GM21390 (cell line): Measurements from ENCODE around the gene ATP9B.

ENCODE experiments used
- ATAC-seq: cut with Tn5 transposase; IDR thresholded peaks from one replicate; pipeline ENCODE4 v1.9.1; 2021; ENCODE audit not compliant: unreplicated experiment

ATP9B gene

GRCh38 chr18:79393635-79394533 lies 324.7 kb downstream of the ATP9B start:
- ATAC-seq: no peak

- no peak for ATAC-seq
Observed at GRCh38 chr18:79394534-79395307, 325.5 kb downstream of the ATP9B start.

GRCh38 chr18:79395308-79395640 lies 326.1 kb downstream of the ATP9B start:
- ATAC-seq: no peak

GRCh38 chr18:79395761-79396404 lies 326.7 kb downstream of the ATP9B start, which contains the start of gene NFATC1:
NFATC1 (plus strand) TSS chr18:79395930; CDS start chr18:79396225, 295 bp downstream.
- ATAC-seq: no peak

- ATAC-seq: no peak
Observed at GRCh38 chr18:79396431-79397246, 327.4 kb downstream of the ATP9B start.

GRCh38 chr18:79397247-79397829 lies 328.1 kb downstream of the ATP9B start:
- no peak for ATAC-seq

- ATAC-seq: no peak
Observed at GRCh38 chr18:79397830-79398761, 328.9 kb downstream of the ATP9B start.

- ATAC-seq: no peak
Observed at GRCh38 chr18:79399275-79400081, 330.3 kb downstream of the ATP9B start.

GRCh38 chr18:79400091-79400590 lies 330.9 kb downstream of the ATP9B start:
- ATAC-seq: no peak

- ATAC-seq: no peak
Observed at GRCh38 chr18:79400591-79401381, 331.6 kb downstream of the ATP9B start.

GRCh38 chr18:79401494-79402208 lies 332.5 kb downstream of the ATP9B start:
- no peak for ATAC-seq

- ATAC-seq: no peak
Observed at GRCh38 chr18:79402209-79402576, 333.0 kb downstream of the ATP9B start.

- ATAC-seq: no peak
Observed at GRCh38 chr18:79402977-79403722, 334.0 kb downstream of the ATP9B start.

GRCh38 chr18:79403723-79404566 lies 334.8 kb downstream of the ATP9B start:
- no peak for ATAC-seq

GRCh38 chr18:79404567-79404910 lies 335.3 kb downstream of the ATP9B start:
- no peak for ATAC-seq
